Measurements from ENCODE around the gene MTMR10. TPM values are rescaled to one million over a fixed set of nuclear protein-coding genes. Genes with fewer than 3 reads are reported as not detected.

Gene MTMR10
- total RNA-seq, 1 donor from 2014 or later: 38.9 TPM

GRCh38 chr15:31013863-31014607 lies 22.6 kb upstream of the MTMR10 start:
- no peak for DNase-seq (ENCODE audit: low spot score)

- DNase-seq (ENCODE audit: low spot score): no peak
Observed at GRCh38 chr15:31012455-31012854, 21.0 kb upstream of the MTMR10 start.

- no peak for DNase-seq (ENCODE audit: low spot score)
Observed at GRCh38 chr15:31010036-31010435, 18.6 kb upstream of the MTMR10 start.

- DNase-seq (ENCODE audit: low spot score): no peak
Observed at GRCh38 chr15:31005660-31006059, 14.2 kb upstream of the MTMR10 start.

- DNase-seq (ENCODE audit: low spot score): no peak
Observed at GRCh38 chr15:31004220-31004733, 12.8 kb upstream of the MTMR10 start.

GRCh38 chr15:31001702-31002101 lies 10.3 kb upstream of the MTMR10 start:
- no peak for DNase-seq (ENCODE audit: low spot score)

GRCh38 chr15:30999729-31000128 lies 8.3 kb upstream of the MTMR10 start:
- no peak for DNase-seq (ENCODE audit: low spot score)

GRCh38 chr15:30997270-30997669 lies 5.8 kb upstream of the MTMR10 start:
- DNase-seq (ENCODE audit: low spot score): no peak

GRCh38 chr15:30992249-30992864 lies 929 bp upstream of the MTMR10 start:
- no peak for DNase-seq (ENCODE audit: low spot score)

- DNase-seq (ENCODE audit: low spot score): no peak
Observed at GRCh38 chr15:30990446-30991254, 778 bp downstream of the MTMR10 start.

GRCh38 chr15:30990036-30990435 lies 1.4 kb downstream of the MTMR10 start:
- DNase-seq (ENCODE audit: low spot score): no peak

GRCh38 chr15:30985081-30985531 lies 6.3 kb downstream of the MTMR10 start:
- no peak for DNase-seq (ENCODE audit: low spot score)

GRCh38 chr15:30984542-30984941 lies 6.9 kb downstream of the MTMR10 start:
- DNase-seq (ENCODE audit: low spot score): no peak

- DNase-seq (ENCODE audit: low spot score): no peak
Observed at GRCh38 chr15:30984118-30984517, 7.3 kb downstream of the MTMR10 start.

GRCh38 chr15:30979457-30979856 lies 12.0 kb downstream of the MTMR10 start:
- DNase-seq (ENCODE audit: low spot score): no peak

- no peak for DNase-seq (ENCODE audit: low spot score)
Observed at GRCh38 chr15:30978328-30978727, 13.1 kb downstream of the MTMR10 start.

GRCh38 chr15:30974112-30974511 lies 17.3 kb downstream of the MTMR10 start:
- DNase-seq (ENCODE audit: low spot score): no peak

GRCh38 chr15:30973379-30973778 lies 18.0 kb downstream of the MTMR10 start:
- DNase-seq (ENCODE audit: low spot score): no peak

GRCh38 chr15:30969724-30970123 lies 21.7 kb downstream of the MTMR10 start:
- no peak for DNase-seq (ENCODE audit: low spot score)

GRCh38 chr15:30963681-30964080 lies 27.7 kb downstream of the MTMR10 start:
- DNase-seq (ENCODE audit: low spot score): no peak

- DNase-seq (ENCODE audit: low spot score): no peak
Observed at GRCh38 chr15:30962659-30963058, 28.8 kb downstream of the MTMR10 start.

GRCh38 chr15:30962079-30962478 lies 29.3 kb downstream of the MTMR10 start:
- no peak for DNase-seq (ENCODE audit: low spot score)
